H1 (cell line): ENCODE data around the gene CAV1. TPM values are rescaled to one million over a fixed set of nuclear protein-coding genes. Genes with fewer than 3 reads are reported as not detected.

Experiments
- BACH1 ChIP-seq: IDR thresholded peaks from 2 replicates; pipeline ENCODE4 v1.6.1; 2012; ENCODE audit warnings: low read length, improper control_type of control experiment
- BCL11A ChIP-seq, 2 experiments: IDR thresholded peaks; one replicate each; pipeline ENCODE4 v1.6.1; 2011; ENCODE audit warnings: low read depth in 2 of 2, low read length in 2 of 2, mild to moderate bottlenecking in 2 of 2
- CBX8 ChIP-seq: fragments of 300-800, 300-1000 bp; sonication (generic); IDR thresholded peaks from 2 replicates; pipeline ENCODE4 v1.7.1; 2016; ENCODE audit warnings: low read depth, low read length, borderline replicate concordance
- CTCF ChIP-seq, 3 experiments: IDR thresholded peaks; 1 replicate in 2 of 3; 2 replicates in 1 of 3; pipeline versions ENCODE4 v1.5.1 to v1.6.1; 2011; ENCODE audit warnings: low read length in 3 of 3, mild to moderate bottlenecking in 3 of 3, inconsistent platforms in 2 of 3, low read depth in 1 of 3, moderate library complexity in 1 of 3; ENCODE audit not compliant: insufficient read depth in 1 of 3; ENCODE audit errors: control extremely low read depth in 1 of 3
- RAD21 ChIP-seq, 2 experiments: IDR thresholded peaks in 1 of 2; conservative IDR thresholded peaks in 1 of 2; 2 replicates each; pipeline ENCODE4 v1.6.1; 2011; ENCODE audit warnings: low read depth in 2 of 2, low read length in 2 of 2, improper control_type of control experiment in 1 of 2, inconsistent platforms in 1 of 2, mild to moderate bottlenecking in 1 of 2, moderate library complexity in 1 of 2
- SAP30 ChIP-seq: fragments of 300-600 bp; sonication (generic); IDR thresholded peaks from 2 replicates; pipeline ENCODE4 v1.7.1; 2012; ENCODE audit warnings: low read length, moderate library complexity, mild to moderate bottlenecking, inconsistent platforms; ENCODE audit not compliant: insufficient read depth, insufficient replicate concordance
- polyA plus RNA-seq, 7 experiments: library from polyadenylated mRNA; depleted of rRNA in 3 of 7; stranded (reverse) in 5 of 7; unstranded in 2 of 7; fragments of >200 nt in 5 of 7; fragments of 200-250 nt in 2 of 7; gene quantifications; 1 replicate in 5 of 7; 2 replicates in 1 of 7; 4 replicates in 1 of 7; pipeline versions ENCODE4 v1.2.1 to v1.2.3, GENCODE V29; 2011 to 2013; ENCODE audit warnings: missing spikeins in 2 of 7, mixed read lengths in 2 of 7
- total RNA-seq: library from RNA; stranded (reverse); fragmentation: NEBNext Ultra II Directional; extraction: Animal tissue kit (Norgen Biotek cat#: 25700); gene quantifications from 2 replicates; pipeline ENCODE4 v1.2.1, GENCODE V29; 2021

Gene CAV1
- total and polyA plus RNA-seq, 2 of the 8 experiments (the other 6 are each of a cell fraction or from before 2014, with no cell fraction given), result 16.3 to 21.8 TPM

- no peak for TF ChIP-seq SAP30
- no peak for TF ChIP-seq BCL11A (IDR thresholded peaks at IDR 0.05; ENCODE audit: low read depth in 2 of 2, low read length in 2 of 2)
- TF ChIP-seq CBX8, result no peak
- TF ChIP-seq BACH1, result no peak
- no peak for TF ChIP-seq RAD21 (IDR thresholded peaks at IDR 0.05 in 1 of 2, conservative IDR thresholded peaks at IDR 0.05 in 1 of 2; ENCODE audit: low read depth in 2 of 2, low read length in 2 of 2)
- no peak for TF ChIP-seq CTCF (IDR thresholded peaks at IDR 0.05; ENCODE audit: control extremely low read depth in 1 of 3, insufficient read depth in 1 of 3, low read depth in 1 of 3, low read length in 3 of 3)
Measured at GRCh38 chr7:116524221-116524608, 621 bp upstream of the CAV1 start (continued).
